ENCODE data around the gene KCNN2.

DNA sequence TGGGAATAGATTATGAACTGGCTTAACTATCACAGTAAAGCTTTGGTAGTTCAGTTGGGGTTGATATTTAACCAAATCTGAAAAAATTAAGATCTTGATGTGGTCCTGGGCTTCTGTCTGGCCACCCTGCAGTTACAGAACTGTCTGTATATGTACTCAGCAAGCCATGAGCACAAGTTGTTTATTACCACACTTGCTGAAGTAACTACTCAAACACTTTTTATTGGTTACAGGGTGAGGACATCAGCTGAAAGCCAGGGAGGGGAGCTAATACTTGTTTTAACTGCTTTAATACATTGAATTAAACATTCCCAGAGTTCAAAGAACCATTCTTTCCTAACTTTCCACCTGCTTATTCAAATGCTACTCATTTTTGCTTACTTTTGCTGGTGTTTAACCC lies 29.4 kb upstream of the KCNN2 start:
- TF ChIP-seq, protein P1, sequence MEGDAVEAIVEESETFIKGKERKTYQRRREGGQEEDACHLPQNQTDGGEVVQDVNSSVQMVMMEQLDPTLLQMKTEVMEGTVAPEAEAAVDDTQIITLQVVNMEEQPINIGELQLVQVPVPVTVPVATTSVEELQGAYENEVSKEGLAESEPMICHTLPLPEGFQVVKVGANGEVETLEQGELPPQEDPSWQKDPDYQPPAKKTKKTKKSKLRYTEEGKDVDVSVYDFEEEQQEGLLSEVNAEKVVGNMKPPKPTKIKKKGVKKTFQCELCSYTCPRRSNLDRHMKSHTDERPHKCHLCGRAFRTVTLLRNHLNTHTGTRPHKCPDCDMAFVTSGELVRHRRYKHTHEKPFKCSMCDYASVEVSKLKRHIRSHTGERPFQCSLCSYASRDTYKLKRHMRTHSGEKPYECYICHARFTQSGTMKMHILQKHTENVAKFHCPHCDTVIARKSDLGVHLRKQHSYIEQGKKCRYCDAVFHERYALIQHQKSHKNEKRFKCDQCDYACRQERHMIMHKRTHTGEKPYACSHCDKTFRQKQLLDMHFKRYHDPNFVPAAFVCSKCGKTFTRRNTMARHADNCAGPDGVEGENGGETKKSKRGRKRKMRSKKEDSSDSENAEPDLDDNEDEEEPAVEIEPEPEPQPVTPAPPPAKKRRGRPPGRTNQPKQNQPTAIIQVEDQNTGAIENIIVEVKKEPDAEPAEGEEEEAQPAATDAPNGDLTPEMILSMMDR (IDR thresholded peaks at IDR 0.05; ENCODE audit: extremely low read depth in 1 of 2, insufficient read depth in 1 of 2, low read depth in 1 of 2, low read length in 2 of 2): no peak
- TF ChIP-seq POLR2AphosphoS5 (IDR thresholded peaks at IDR 0.05; ENCODE audit: insufficient read depth, low read depth, low read length) (no peak), EZH2 (IDR thresholded peaks at IDR 0.05; ENCODE audit: borderline replicate concordance, low read depth, low read length, severe bottlenecking) (no peak), POLR2A (IDR thresholded peaks at IDR 0.05; ENCODE audit: low read depth, low read length) (no peak), GATA2 (IDR thresholded peaks at IDR 0.05; ENCODE audit: insufficient read depth, insufficient read length, low read depth, low read length) (no peak)
- TF ChIP-seq, protein P2, sequence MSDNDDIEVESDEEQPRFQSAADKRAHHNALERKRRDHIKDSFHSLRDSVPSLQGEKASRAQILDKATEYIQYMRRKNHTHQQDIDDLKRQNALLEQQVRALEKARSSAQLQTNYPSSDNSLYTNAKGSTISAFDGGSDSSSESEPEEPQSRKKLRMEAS (IDR thresholded peaks at IDR 0.05; ENCODE audit: insufficient read depth, insufficient read length): no peak

Data from endothelial cell of umbilical vein (primary cell).